AG09309 (cell line): ENCODE measurements around the gene PAX2.

Experiments used
- DNase-seq: peaks from one replicate; pipeline ENCODE4 v3.0.0-alpha.2; 2010; ENCODE audit warnings: low read depth
- H3K4me3 ChIP-seq: 2 replicates; pipeline ENCODE4 v1.5.1; 2011; ENCODE audit warnings: mild to moderate bottlenecking, low read depth, low read length, moderate library complexity; ENCODE audit not compliant: control insufficient read depth
- CTCF ChIP-seq: IDR thresholded peaks from 2 replicates; pipeline ENCODE4 v1.5.1; 2011; ENCODE audit warnings: mild to moderate bottlenecking, low read depth, low read length, inconsistent platforms; ENCODE audit not compliant: insufficient read depth, control insufficient read depth; ENCODE audit errors: missing control alignments

Gene PAX2

GRCh38 chr10:100715445-100716385, 29.7 kb upstream of the PAX2 start:
- no peak overlapping the region for H3K4me3 ChIP-seq
- TF ChIP-seq CTCF, result no peak
- DNase-seq, result no peak

GRCh38 chr10:100717166-100717565, 28.2 kb upstream of the PAX2 start:
- DNase-seq, result no peak
- TF ChIP-seq CTCF, result no peak
- H3K4me3 ChIP-seq, result no peak overlapping the region

- no peak for TF ChIP-seq CTCF
- no peak overlapping the region for H3K4me3 ChIP-seq
- DNase-seq, result no peak
Observed at GRCh38 chr10:100718197-100718742, 27.1 kb upstream of the PAX2 start.

GRCh38 chr10:100723180-100723579, 22.2 kb upstream of the PAX2 start:
- no peak for TF ChIP-seq CTCF
- no peak overlapping the region for H3K4me3 ChIP-seq
- DNase-seq, result no peak

- no peak for TF ChIP-seq CTCF
- no peak for DNase-seq
- H3K4me3 ChIP-seq, result no peak overlapping the region
Observed at GRCh38 chr10:100723770-100724530, 21.4 kb upstream of the PAX2 start.

GRCh38 chr10:100724531-100725027, 20.8 kb upstream of the PAX2 start:
- no peak for DNase-seq
- no peak for TF ChIP-seq CTCF
- H3K4me3 ChIP-seq, result no peak overlapping the region
